Heart right ventricle (tissue), 16 donors: ENCODE measurements around the gene TAF4. TPM values are rescaled to one million over a fixed set of nuclear protein-coding genes. Genes with fewer than 3 reads are reported as not detected.

Experiments
- ATAC-seq, 8 donors: fragments of 200-7000 bp; cut with Tn5 transposase; one replicate each; pipeline ENCODE4 v1.9.1; 2020; ENCODE audit warnings: mild to moderate bottlenecking in 8 of 8, moderate library complexity in 8 of 8, moderate number of reproducible peaks in 1 of 8
- DNase-seq, 2 donors: peaks; one replicate each; pipeline ENCODE4 v3.0.0-alpha.2; 2020
- H3K27ac ChIP-seq, 10 donors: fragments of 200-600 bp; sonication (generic) in 2 of 10; one replicate each; pipeline versions ENCODE4 v1.5.0 to v1.8.0; 2020 to 2022; ENCODE audit warnings: mild to moderate bottlenecking in 3 of 10
- H3K27me3 ChIP-seq, 7 donors: fragments of 200-600 bp; one replicate each; pipeline ENCODE4 v1.8.0; 2021 to 2022; ENCODE audit warnings: mild to moderate bottlenecking in 2 of 7
- H3K36me3 ChIP-seq, 9 donors: fragments of 200-600 bp; sonication (generic) in 1 of 9; one replicate each; pipeline versions ENCODE4 v1.5.0 to v1.8.0; 2020 to 2022; ENCODE audit warnings: mild to moderate bottlenecking in 2 of 9
- H3K4me1 ChIP-seq, 9 donors: fragments of 200-600 bp; sonication (generic) in 1 of 9; one replicate each; pipeline versions ENCODE4 v1.5.0 to v1.8.0; 2020 to 2022; ENCODE audit warnings: mild to moderate bottlenecking in 4 of 9
- H3K4me3 ChIP-seq, 10 donors: fragments of 200-600 bp; sonication (generic) in 2 of 10; one replicate each; pipeline versions ENCODE4 v1.5.0 to v1.8.0; 2020 to 2022; ENCODE audit warnings: mild to moderate bottlenecking in 7 of 10, moderate library complexity in 2 of 10
- H3K9me3 ChIP-seq, 11 donors: fragments of 200-600 bp in 10 of 11; sonication (generic) in 2 of 11; one replicate each; pipeline versions ENCODE4 v1.5.0 to v1.8.0; 2013 to 2022; ENCODE audit warnings: mild to moderate bottlenecking in 2 of 11, control low read depth in 1 of 11, moderate library complexity in 1 of 11
- WGBS, 2 donors: extraction: QIAGEN DNeasy Blood & Tissue Kit; methylation state at CpG; one replicate each; pipeline ENCODE4 v1.1.7; 2013; ENCODE audit warnings: inconsistent platforms in 1 of 2; 5-methylcytosine and 5-hydroxymethylcytosine counted together
- intact Hi-C, 10 donors: fragments of 100-400 bp; cut with DNase I; formaldehyde crosslinking; loops; one replicate each; pipeline versions ENCODE4 v1.11.1 to v1.14.2; 2022
- polyA plus RNA-seq, 2 donors: library from polyadenylated mRNA; stranded (reverse); fragments of 200-250 nt; gene quantifications; one replicate each; pipeline ENCODE4 v1.2.3, GENCODE V29; 2013
- total RNA-seq, 10 donors: library from RNA; stranded (reverse); fragmentation: NEBNext Ultra II Directional in 3 of 10; extraction: Animal tissue kit (Norgen Biotek cat#: 25700) in 3 of 10; gene quantifications; one replicate each; pipeline versions ENCODE4 v1.2.1 to v1.2.4, GENCODE V29; 2021 to 2023
- TF ChIP-seq, protein P1 (sequence below), 9 donors: fragments of 200-600 bp; sonication (generic) in 2 of 9; IDR thresholded peaks; one replicate each; pipeline versions ENCODE4 v1.5.0 to v1.8.0; 2021 to 2022; ENCODE audit warnings: antibody characterized with exemption in 9 of 9, mild to moderate bottlenecking in 5 of 9, moderate library complexity in 1 of 9
- donor health status: Arrhythmogenic right ventricular cardiomyopathy.
- donor health status: ischemic (EF 13 %, LVEDD 7.1; RV severe dilation, severe dysfunction).
- donor health status: healthy with polysubstance abuse.
- donor health status: DM: no; HTN: yes; CAD: no.
- donor health status: DM: no; HTN: no; CAD: no.
- donor health status: ischemic (EF 25% LVEDD 6.9; RV normal size, moderate dysfunction).
- donor health status: ischemic (EF 25% LVEDD 5.7; RV mildly dilated, moderate dysfunction).
- donor health status: healthy.
- donor health status: DM: yes; HTN: yes; CAD: no.
- donor health status: Ischemic cardiomyopathy.
- donor health status: ischemic (EF 35%, LVEDD 5.7; RV mildly dilated, moderate dysfunction).
- donor health status: nonischemic (EF 11% LVEDD 7.7; RV severe dilation, severe dysfunction).
- donor health status: DM: yes; HTN: yes; CAD: no.
- donor health status: PGD.
- donor health status: ischemic (EF 29% LVEDD 5.4; RV normal size, mild dysfunction).
- donor health status: nonischemic (EF 23%, LVEDD 6.1; RV moderate dilation, normal function).

TAF4 gene
- total and polyA plus RNA-seq, 12 donors, result 3.7 to 14.8 (median 11.0) TPM

DNA sequence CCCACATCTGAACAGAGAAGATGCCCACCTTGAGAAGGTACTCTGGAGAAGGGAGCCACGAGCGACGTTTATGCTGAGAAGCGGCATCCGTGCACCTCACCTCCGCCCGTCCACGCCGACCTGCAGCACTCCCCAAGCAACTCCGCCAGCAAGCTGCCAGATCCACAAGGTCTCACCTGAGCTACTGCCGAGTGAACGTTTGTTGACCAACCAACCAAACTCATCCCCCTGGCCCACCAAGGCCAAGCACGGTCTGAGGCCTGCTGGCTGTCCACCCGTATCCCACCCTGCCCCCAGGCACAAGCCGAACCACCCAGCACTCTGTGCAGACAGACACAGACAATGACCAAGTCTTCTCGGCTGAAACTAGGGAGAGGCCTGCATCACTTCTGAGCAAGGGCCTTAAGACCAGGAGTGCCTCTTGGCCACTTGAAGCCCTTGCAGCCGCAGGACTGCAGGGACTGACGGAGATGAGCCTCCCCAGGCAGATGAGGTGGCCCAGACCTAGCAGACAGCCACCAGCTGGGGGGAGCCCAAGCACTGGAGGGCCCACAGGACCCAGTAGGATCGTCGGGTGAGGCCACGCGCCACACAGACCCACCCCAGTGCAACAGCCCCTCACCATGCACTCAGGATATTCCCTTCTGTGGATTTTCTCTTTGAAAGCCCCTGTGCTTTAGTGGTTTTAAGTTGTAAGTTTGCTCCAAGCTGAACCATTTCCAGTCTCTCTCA lies 12.1 kb downstream of the TAF4 start:
- intact Hi-C loops, result no loop called here
- TF ChIP-seq, protein P1, sequence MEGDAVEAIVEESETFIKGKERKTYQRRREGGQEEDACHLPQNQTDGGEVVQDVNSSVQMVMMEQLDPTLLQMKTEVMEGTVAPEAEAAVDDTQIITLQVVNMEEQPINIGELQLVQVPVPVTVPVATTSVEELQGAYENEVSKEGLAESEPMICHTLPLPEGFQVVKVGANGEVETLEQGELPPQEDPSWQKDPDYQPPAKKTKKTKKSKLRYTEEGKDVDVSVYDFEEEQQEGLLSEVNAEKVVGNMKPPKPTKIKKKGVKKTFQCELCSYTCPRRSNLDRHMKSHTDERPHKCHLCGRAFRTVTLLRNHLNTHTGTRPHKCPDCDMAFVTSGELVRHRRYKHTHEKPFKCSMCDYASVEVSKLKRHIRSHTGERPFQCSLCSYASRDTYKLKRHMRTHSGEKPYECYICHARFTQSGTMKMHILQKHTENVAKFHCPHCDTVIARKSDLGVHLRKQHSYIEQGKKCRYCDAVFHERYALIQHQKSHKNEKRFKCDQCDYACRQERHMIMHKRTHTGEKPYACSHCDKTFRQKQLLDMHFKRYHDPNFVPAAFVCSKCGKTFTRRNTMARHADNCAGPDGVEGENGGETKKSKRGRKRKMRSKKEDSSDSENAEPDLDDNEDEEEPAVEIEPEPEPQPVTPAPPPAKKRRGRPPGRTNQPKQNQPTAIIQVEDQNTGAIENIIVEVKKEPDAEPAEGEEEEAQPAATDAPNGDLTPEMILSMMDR (IDR thresholded peaks at IDR 0.05), result no peak
- H3K36me3 ChIP-seq, result peaks cover 0 to 11% (median 0%) of the 10 kb centered on the region in 9 donors
- ATAC-seq (no peak), DNase-seq (no peak)
- no peaks in the 10 kb centered on the region for H3K27me3 ChIP-seq
- H3K9me3 ChIP-seq, result no peaks in the 10 kb centered on the region
- peaks cover 0 to 22% (median 10%) of the 10 kb centered on the region in 9 donors for H3K4me1 ChIP-seq
- no peak overlapping the region for H3K27ac ChIP-seq
- 94 to 95% methylated on average over 22 of the region's 22 CpGs for WGBS, 2 donors
- no peak overlapping the region for H3K4me3 ChIP-seq

GRCh38 chr20:62052842-62053464 lies 12.7 kb downstream of the TAF4 start:
- Histone ChIP-seq H3K4me1 (peaks cover 0 to 24% (median 10%) of the 10 kb centered on the region in 9 donors), H3K27ac (no peak overlapping the region), H3K4me3 (no peak overlapping the region), H3K36me3 (peaks cover 0 to 11% (median 0%) of the 10 kb centered on the region in 9 donors), H3K27me3 (no peaks in the 10 kb centered on the region), H3K9me3 (no peaks in the 10 kb centered on the region)
- ATAC-seq, result no peak
- TF ChIP-seq, protein P1 (IDR thresholded peaks at IDR 0.05), result no peak
- intact Hi-C loops, result no loop called here
- WGBS, 2 donors, result 92 to 94% methylated on average over 26 of the region's 26 CpGs
- no peak for DNase-seq

DNA sequence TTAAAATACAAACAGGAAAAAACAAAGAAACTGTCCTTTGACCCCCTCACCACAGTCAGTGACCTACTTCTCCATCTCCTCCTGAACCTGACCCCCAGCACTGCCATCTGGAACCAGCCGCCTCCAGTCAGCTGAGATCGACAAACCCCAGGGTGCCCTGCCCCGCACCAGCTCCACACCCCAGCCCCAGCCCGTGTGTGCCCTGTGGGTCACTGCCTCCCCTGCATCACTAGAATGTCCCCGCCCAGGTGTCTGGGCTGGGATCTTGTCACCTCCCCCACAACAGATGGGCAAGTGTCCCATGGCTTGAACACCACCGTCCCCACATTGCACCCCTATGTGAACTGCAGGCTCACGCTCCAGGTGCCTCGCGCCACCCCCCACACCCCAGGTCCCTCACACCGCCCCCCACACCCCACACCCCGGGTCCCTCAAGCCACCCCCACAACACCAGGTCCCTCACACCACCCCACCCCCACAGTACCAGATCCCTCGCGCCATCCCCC lies 13.3 kb downstream of the TAF4 start:
- DNase-seq, result no peak
- no peak overlapping the region for H3K27ac ChIP-seq
- ATAC-seq, result no peak
- H3K27me3 ChIP-seq, result no peaks in the 10 kb centered on the region
- no peak overlapping the region for H3K4me3 ChIP-seq
- TF ChIP-seq, protein P1 (IDR thresholded peaks at IDR 0.05), result no peak
- peaks cover 0 to 30% (median 10%) of the 10 kb centered on the region in 9 donors for H3K4me1 ChIP-seq
- WGBS, 2 donors, result 91 to 92% methylated on average over 12 to 13 of the region's 13 CpGs
- peaks cover 0 to 11% (median 0%) of the 10 kb centered on the region in 9 donors for H3K36me3 ChIP-seq
- no peaks in the 10 kb centered on the region for H3K9me3 ChIP-seq
- intact Hi-C loops, result no loop called here

GRCh38 chr20:62051546-62052255 lies 14.0 kb downstream of the TAF4 start:
- Histone ChIP-seq H3K27ac (no peak overlapping the region), H3K36me3 (peaks cover 0 to 11% (median 0%) of the 10 kb centered on the region in 9 donors), H3K9me3 (no peaks in the 10 kb centered on the region), H3K4me3 (no peak overlapping the region), H3K27me3 (no peaks in the 10 kb centered on the region), H3K4me1 (peaks cover 0 to 31% (median 10%) of the 10 kb centered on the region in 9 donors)
- WGBS, 2 donors, result 79 to 80% methylated on average over 17 of the region's 17 CpGs
- no peak for ATAC-seq
- DNase-seq, result no peak
- intact Hi-C loops, result no loop called here
- TF ChIP-seq, protein P1 (IDR thresholded peaks at IDR 0.05), result no peak
